HG03571 (cell line): ENCODE measurements around the gene BOLA3.
"Not testable (repeated sequence)": the region's sequence is repeated elsewhere in the genome, so short reads cannot be mapped to it uniquely, and the experiment has no call there.

ENCODE experiments used
- ATAC-seq: cut with Tn5 transposase; IDR thresholded peaks from one replicate; pipeline ENCODE4 v1.9.1; 2021; ENCODE audit not compliant: unreplicated experiment

Gene BOLA3

GRCh38 chr2:74149570-74150319 lies 2.0 kb upstream of the BOLA3 start:
- ATAC-seq, result no peak

DNA sequence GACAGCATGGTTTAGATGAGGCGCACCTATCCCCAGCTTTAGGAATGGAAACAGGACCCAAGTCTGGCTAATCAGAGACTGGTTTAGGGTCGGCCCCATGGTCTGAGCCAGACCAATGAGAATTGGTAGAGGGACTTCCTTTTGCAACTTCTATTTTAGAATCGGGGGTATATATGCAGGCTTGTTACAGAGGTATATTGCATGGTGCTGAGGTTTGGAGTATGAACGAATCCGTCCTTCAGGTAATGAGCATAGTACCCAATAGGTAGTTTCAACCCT lies 1.5 kb upstream of the BOLA3 start:
- no peak for ATAC-seq

GRCh38 chr2:74148457-74149246 lies 940 bp upstream of the BOLA3 start:
- ATAC-seq, result no peak

- ATAC-seq, result peak; percentile 26
Measured at GRCh38 chr2:74146929-74147726, 584 bp downstream of the BOLA3 start.

DNA sequence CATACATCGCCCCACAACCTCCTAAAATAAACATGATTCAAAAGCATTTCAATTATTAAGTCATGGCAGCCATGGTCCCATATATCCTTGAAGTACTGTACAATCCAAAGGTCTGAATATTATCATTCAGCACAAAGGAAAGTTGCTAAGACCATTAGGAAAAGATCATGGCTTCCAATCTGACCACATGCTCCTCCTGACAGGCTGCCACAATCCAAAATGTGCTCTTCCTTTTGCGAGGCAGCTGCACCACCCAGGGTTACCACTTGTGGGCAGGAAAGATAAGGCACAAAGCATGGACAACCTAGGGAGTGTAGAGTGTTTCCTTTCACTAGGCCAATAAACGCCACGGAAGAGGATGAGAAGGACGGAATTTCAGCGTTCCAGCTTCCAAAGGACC lies 5.4 kb downstream of the BOLA3 start:
- ATAC-seq, result no peak

DNA sequence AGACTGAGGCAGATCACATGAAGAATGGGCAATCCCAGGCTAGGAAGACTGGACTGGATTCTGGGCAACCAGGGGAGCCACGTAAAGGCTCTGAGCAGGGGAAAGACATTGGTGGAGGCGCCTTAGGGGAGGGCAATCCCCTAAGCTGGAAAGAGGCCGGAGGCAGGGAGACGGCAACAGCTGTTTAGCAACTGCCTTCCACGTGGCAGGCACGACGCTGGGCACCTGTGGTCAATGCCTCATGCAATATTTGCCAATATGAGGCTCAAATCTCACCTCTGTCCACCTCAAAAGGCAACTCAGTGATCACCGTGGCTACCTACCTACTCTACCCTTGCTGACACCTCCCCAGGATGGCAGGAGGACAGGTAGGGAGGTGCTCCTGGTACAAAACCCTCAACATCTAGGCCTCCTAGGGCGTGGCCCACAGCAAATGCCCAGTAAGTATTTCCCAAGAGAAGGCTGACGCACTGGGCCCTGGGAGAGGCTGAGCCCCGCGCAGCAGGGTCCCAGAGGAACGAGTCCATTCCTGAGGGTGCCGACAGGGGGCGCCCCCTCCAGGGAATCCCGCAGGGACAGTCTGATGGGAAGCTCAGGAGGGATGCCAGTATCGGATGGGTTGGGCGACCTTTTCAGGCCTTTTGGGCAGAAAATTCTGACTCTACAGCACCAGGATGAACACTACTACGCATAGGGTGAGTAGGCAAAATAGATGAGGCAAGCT lies 8.9 kb downstream of the BOLA3 start:
- ATAC-seq, result no peak

DNA sequence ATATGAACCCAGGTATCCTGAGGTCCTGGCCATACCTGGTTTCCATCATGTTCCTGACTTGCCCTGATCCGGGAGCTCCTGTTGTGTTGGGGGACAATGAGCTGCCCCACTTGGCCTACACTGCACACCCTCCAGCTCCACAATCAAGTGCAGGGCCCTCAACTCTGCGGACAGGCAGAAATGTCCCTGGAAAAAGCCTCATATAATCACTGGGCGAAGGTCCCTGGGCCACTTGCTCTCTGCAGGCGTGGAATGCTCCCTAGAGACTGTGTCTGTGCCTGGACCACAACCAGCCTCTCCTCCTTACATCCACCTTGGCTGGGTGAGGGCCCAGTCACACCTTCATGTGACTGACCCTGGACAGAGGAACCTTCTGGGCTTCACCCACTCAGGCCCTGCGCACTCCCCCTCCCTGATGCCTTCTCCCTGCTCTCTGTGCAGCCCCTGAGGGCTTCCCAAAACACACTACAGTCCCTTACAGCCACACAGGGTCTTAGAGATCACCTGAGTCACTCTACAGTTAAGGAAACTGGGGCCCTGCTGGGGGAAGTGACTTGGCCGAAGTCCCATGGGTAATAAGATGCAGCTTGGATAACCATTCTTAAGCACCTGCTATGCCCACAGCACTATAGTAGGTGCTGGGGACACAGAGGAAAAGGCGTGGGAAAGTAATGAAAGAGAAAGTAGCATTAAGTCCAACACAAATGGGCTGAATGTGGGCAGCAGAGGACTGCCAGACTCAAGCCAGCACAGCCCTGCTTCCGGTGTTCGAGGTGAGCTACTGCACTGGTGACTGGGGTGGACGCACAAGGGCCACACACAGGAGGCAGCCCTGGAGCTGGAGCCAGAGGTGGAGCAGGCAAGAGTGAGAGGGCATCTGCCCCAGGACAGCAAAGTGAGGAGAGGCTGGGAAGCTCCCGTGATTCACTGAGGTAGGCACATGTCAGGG lies 9.8 kb downstream of the BOLA3 start:
- no peak for ATAC-seq

- ATAC-seq, result no peak
Measured at GRCh38 chr2:74131901-74132300, 15.8 kb downstream of the BOLA3 start.

DNA sequence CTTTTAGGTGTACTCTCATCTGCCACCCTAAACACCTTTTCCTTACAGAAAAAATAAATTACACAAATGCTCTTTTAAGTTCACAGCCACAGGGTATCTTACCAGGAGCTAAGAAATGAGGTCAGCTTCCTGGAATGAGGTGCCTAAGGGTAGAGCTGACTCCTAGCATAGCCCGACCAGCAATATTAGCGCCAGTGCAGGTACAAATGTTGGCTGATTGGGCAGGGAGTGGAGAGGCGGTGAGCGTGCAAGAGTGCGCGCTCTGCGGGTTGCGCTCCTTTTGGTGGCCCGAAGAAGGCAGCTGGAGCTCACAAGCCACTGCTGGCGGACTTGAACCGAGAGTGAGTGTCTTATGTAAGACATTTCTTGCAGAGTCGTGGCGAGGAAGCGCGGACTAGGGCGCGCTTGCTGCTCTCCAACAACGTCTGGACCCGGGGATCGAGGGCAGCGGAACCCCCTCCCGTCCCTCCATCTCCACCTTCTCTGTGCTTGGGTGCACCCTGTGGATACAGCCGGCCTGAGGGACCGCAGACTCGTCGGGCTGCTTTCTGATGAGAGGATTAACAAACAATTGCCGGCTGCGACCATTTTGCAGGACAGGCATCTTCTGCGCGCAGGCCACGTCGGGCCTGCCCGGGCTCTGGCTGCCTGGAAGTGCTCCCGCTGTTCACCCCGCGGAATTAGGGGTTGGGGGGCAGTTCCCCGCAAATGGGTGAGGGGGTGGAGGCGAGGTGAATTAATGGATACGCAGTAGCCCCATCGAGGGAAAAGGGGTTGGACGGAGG lies 17.3 kb downstream of the BOLA3 start:
- no peak for ATAC-seq

- no peak for ATAC-seq
Measured at GRCh38 chr2:74128206-74128605, 19.5 kb downstream of the BOLA3 start.

- ATAC-seq, result not testable (repeated sequence)
Measured at GRCh38 chr2:74123955-74124354, 23.8 kb downstream of the BOLA3 start.

DNA sequence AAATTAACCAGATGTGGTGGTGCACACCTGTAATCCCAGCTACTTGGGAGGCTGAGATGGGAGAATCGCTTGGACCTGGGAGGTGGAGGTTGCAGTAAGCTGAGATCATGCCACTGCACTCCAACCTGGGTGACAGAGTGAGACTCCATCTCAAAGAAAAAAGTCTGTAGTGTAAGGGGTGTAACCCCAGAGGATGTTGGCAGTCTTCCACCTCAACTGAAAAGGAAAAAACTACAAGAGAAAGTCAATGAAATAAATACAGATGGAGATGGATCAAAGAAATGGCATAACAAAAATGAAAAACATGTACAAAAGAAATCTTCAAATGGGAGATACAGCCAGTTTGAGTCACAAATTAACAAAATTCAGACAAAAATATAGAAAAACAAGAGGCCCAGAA lies 25.9 kb downstream of the BOLA3 start:
- ATAC-seq, result not testable (repeated sequence)

DNA sequence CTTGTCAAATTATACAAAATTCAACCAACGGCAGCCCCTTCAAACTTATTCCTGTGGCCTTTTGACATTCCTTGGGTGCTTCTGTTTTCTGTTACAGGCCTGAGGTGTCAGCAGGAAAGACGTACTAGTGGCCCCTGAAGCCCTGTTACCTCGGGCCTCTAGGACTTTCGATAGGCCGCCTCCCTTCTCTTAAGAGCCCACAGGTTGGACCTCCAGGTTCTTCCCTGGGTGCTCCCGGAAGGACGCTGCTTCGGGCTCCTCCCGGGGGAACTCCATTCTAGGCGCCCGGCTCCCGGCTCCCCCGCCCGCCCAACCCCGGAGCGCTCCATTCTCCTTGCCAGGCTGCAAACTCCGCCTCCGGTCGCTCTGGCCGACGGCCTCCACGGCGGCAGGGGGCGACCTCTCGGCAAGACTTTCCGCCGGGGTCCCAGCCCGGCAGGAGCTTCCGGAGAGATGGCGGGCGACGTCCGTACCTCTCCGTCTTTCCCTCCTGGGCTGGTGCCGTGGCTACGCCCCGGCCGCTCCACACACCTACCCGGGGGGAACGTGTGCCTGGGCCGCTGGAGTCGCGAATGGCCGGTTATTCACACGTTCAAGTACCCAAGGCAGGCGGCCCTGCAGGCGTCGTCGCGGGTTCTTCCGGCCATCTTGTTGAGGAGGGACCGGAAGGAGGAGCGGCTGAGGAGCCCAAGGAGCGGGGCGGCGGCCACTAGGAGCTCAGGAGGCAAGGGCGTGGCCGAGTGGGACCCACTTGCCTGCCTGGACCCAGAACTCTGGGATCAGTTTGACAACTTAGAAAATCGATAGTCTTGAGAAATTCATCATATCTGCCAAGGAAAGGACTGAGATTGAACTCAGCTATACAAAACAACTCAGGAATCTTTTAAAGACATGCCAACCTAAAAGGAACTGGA lies 27.5 kb downstream of the BOLA3 start:
- peak; percentile 96 for ATAC-seq

DNA sequence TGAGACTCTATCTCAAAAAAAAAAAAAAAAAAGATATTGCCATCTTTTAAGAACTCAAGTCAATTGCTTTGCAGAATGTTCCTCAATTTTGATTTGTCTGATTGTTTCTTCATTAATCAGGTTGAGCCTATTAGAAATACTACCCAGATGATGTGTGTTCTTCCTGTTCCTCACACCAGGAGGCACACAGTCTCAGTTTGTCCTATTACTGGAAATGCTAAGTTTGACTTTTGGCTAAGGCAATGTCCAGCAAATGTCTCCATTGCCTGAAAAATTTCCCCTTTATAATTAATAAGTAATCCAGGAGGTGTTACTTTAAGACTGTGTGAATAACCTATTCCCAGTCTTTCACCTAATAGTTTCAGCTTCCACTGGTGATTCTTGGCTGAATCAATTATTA lies 28.4 kb downstream of the BOLA3 start:
- no peak for ATAC-seq

DNA sequence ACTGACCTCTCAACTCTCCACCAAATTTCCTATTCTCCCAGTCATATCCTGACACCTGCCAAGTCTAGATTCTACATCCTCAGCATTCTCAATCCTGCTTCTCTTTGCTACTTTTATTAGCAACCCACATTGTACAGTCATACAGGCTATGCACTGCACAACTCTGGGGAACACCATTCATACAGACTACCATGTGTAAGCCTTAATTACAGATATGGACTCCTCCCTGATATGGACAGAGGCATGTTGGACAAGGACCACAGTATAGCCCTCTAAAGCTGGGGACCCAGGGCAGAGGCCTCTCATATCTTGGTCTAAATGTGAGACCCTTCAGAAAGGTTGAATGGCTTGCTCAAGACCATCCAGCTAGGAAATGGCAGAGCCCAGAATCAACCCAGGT lies 36.3 kb downstream of the BOLA3 start:
- ATAC-seq, result no peak

GRCh38 chr2:74110537-74110936 lies 37.2 kb downstream of the BOLA3 start:
- no peak for ATAC-seq

- ATAC-seq, result no peak
Measured at GRCh38 chr2:74109551-74109950, 38.2 kb downstream of the BOLA3 start.

GRCh38 chr2:74107071-74107470 lies 40.6 kb downstream of the BOLA3 start:
- ATAC-seq, result no peak
